DND-41 (cell line): ENCODE data around the gene ZNF578.

Experiments used
- EZH2 ChIP-seq: IDR thresholded peaks from 3 replicates; pipeline ENCODE4 v1.6.1; 2012; ENCODE audit warnings: borderline replicate concordance, low read depth, mild to moderate bottlenecking, moderate library complexity, low read length, inconsistent platforms; ENCODE audit not compliant: severe bottlenecking
- TF ChIP-seq, protein P1 (sequence below): IDR thresholded peaks from 2 replicates; pipeline ENCODE4 v1.5.1; 2012; ENCODE audit warnings: borderline replicate concordance, low read length, moderate library complexity, mild to moderate bottlenecking; ENCODE audit not compliant: poor library complexity, severe bottlenecking; ENCODE audit errors: extremely low read depth

DNA sequence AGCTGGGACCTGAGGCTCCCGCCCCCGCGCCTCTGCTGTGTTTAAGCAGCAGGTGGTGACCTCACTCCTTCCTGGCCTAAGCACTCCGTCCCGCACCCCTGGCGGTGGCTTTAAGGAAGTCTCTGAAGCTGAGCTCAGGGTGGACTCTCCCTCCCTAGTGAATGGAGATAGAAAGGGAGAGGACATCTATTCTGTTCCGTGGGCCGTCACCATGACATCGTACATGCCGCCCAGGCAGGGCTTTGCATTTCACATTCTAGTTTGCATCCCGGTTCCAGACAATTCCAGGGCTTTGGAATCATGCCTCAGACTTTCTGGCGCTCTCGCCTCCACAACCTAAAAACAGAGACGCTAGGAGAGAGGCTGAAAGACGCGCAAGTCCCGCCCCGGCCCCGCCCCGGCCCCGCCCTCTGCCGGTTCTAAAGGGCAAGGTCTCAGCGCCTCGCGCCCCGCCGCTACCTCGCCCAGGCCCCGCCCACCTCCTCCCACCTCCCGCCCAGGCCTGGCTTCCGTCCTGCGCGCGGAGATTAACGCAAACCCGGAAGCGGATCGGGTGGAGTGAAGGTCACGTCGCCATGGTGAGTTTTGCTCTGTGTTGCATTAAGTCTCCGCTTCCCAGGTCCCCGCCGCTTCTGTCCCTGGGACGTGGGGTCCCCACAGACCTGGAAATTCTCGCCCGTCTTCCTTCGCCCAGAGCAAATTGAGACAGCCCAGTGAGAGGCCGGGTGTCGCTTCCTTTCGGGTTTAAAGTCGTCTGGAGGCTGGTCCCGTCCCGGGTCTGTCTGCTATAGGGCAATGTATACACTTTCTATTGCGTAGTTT lies 74.0 kb downstream of the ZNF578 start, which contains the start of gene ZNF808:
- no peak for TF ChIP-seq EZH2
- TF ChIP-seq, protein P1, sequence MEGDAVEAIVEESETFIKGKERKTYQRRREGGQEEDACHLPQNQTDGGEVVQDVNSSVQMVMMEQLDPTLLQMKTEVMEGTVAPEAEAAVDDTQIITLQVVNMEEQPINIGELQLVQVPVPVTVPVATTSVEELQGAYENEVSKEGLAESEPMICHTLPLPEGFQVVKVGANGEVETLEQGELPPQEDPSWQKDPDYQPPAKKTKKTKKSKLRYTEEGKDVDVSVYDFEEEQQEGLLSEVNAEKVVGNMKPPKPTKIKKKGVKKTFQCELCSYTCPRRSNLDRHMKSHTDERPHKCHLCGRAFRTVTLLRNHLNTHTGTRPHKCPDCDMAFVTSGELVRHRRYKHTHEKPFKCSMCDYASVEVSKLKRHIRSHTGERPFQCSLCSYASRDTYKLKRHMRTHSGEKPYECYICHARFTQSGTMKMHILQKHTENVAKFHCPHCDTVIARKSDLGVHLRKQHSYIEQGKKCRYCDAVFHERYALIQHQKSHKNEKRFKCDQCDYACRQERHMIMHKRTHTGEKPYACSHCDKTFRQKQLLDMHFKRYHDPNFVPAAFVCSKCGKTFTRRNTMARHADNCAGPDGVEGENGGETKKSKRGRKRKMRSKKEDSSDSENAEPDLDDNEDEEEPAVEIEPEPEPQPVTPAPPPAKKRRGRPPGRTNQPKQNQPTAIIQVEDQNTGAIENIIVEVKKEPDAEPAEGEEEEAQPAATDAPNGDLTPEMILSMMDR, result peak; percentile 72
